Sigmoid colon (tissue), 4 donors: ENCODE data around the gene DCUN1D2.

Experiments used
- CTCF ChIP-seq, 4 experiments: fragments of 450-650 bp in 3 of 4; fragments of 200-600 bp in 1 of 4; IDR thresholded peaks; one replicate each; pipeline ENCODE4 v1.5.1; 2016 to 2019; ENCODE audit warnings: antibody characterized with exemption in 4 of 4, mild to moderate bottlenecking in 3 of 4, moderate library complexity in 2 of 4
- EP300 ChIP-seq, 4 donors: sonication (generic); formaldehyde crosslinking; IDR thresholded peaks; one replicate each; pipeline ENCODE4 v1.6.1; 2017; ENCODE audit warnings: antibody characterized with exemption in 4 of 4
- POLR2A ChIP-seq, 2 donors: fragments of 450-650 bp; IDR thresholded peaks; one replicate each; pipeline ENCODE4 v1.6.1; 2016; ENCODE audit warnings: antibody characterized with exemption in 2 of 2, mild to moderate bottlenecking in 2 of 2, moderate library complexity in 2 of 2
- POLR2AphosphoS5 ChIP-seq, 4 donors: sonication (generic); formaldehyde crosslinking; IDR thresholded peaks; one replicate each; pipeline ENCODE4 v1.6.1; 2017; ENCODE audit warnings: antibody characterized with exemption in 4 of 4

DNA sequence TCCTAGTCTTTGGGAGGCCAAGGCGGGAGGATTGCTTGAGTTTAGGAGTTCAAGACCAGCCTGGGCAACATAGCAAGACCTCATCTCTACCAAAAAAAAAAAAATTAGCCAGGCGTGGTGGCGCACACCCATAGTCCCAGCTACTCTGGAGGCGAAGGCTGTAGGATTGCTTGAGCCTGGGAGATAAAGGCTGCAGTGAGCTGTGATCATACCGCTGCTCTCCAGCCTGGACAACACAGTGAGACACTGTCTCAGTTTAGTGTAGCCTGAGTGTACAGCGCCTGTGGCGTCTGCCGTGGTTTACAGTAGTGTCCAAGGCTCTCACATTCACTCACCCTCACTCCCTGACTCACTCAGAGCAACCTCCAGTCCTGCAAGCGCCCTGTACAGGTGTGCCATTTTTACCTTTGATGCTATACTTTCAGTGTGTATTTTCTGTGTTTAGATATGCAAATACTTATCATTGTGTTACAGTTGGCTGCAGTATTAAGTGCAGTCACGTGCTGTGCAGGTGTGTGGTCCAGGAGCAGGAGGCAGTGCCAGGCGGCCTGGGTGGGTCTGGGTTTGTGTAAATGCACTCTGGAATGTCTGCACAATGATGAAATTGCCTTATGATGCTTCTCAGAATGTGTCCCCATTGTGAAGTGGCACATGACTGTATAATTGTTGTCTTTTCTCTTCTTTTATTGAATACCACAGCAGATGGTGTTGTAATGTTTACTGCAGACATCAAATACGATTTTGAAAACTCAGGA lies 36.1 kb upstream of the DCUN1D2 start:
- no peak for TF ChIP-seq POLR2A (IDR thresholded peaks at IDR 0.05)
- no peak for TF ChIP-seq POLR2AphosphoS5 (IDR thresholded peaks at IDR 0.05)
- no peak for TF ChIP-seq CTCF (IDR thresholded peaks at IDR 0.05)
- no peak for TF ChIP-seq EP300 (IDR thresholded peaks at IDR 0.05)
